Fibroblast of the conjunctiva (primary cell): ENCODE results near the gene FBXW7.
A peak's percentile ranks its signal among the peaks of the same experiment; 100 is the strongest.

Experiments used
- DNase-seq: peaks from one replicate; pipeline ENCODE4 v3.0.0-alpha.2; 2010; ENCODE audit warnings: low read depth

Gene FBXW7

DNA sequence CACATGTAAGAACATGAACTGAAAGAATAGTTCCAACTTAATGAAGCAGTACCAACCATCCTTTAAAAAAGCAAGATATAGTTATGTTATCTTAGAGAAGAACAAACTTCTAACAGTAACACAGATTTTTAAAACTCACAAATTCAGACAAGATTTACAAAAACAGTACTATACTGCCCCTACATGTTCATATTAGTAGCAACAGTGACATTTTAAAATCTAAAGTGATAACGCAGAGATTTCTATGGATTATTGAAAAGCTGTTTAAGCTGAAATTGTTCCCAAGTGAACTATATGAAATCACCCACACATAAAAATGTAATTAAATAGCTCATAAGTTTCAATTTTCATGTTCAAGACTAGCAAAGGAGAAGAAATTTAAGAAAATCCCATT is 166.0 kb downstream of the FBXW7 start:
- DNase-seq, result no peak

DNA sequence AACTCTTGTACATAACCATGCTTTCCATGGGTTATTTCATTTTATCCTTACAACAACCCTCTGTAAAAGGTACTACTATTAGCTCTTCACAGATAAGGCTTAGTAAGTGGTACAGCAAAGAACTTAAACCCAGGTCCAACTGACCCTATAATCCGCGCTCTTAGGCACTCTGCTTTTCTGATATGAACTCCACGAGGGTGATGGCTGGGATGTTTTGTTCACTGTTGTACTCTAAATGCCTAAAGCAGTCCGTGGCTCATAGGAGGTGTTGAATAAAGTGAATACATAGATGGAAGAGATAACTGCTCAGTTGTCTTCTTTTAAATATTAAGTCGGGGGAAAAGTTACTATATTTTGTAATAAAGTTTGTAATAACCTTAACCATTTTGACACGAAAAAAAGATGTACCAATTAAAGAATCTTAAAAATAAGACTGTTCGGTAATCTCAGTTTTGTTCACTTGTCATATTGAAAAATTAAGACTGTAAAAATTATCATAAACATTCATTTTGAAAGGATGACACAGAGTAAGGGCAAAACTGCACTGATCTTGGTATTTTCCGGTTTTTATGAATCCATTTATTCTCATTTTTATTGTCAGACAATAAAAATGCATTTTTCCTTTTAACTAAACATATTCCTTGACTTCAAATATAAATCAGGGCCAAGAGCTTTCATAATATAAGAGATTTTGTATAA is 166.5 kb downstream of the FBXW7 start:
- no peak for DNase-seq

DNA sequence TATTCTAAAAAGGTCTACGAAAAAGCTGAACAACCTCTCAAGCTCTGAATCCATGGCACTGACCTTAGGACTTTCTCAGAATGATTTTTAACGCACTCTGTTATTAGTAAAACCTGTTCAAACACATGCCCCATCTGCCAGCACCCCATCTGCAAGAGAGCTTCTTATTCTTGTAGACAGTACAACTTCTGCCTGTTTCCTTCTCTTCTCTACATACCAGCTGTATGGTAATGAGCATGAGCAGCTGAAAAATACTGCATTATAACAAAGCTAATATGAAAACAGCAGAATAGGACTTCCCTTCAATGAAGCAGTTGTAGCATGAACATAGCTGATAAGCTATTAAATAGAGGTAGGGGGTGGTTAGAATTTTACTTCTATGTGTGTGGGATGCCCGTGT is 167.9 kb downstream of the FBXW7 start:
- DNase-seq, result no peak

DNA sequence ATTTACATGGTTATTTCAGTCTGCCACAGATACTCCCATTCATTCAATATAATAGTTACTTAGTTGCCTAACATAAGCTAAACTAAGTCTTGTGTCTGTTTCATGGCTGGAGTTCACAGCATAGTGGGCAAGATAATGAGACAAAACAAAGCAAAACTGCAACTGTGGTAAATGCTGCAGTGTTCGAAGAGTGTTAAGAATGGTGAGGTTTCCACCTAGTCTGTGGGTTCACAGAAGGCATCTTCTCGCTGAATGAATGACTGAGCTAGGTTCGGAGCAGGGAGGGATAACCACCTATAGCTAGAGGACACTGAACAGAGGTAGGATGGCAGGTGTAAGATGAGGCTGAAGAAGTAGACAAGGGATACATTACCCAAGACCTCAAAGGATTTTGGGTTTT is 171.0 kb downstream of the FBXW7 start:
- DNase-seq, result no peak

DNA sequence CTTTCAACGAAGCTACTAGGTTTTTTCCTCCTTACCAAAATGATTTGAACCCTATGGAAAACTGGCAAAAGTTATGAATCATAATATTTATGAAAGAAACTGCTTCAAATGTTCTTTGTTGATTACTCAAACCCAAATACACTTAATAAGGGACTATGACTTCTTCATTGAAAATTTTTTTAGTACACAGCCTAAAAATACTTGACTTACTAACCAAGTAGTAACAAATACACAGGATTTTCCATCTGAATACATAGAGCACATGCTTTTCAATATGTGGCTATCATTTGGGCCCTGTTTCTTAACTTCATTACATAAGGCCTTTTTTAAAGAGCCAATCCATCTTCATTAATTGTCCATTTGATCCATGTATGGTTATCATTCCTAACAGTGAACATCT is 171.5 kb downstream of the FBXW7 start:
- no peak for DNase-seq

DNA sequence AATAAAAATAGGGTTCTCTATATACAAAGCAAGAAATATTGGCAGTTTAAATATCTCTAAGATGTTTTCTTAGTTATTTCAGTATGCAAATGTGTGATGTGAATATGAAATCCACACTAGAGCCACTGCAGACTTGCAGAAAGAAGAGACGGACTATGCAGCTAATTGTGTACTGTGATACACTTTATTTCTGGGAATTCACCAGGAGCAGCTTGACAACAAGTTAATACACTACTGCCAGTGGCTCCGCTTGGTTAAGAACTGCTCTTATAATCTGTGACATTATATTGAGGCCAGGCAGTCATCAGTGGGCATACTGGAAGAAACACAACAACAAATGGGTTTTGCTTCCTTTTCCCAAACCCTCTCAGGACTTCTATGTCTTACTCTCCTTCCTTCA is 172.0 kb downstream of the FBXW7 start:
- no peak for DNase-seq

DNA sequence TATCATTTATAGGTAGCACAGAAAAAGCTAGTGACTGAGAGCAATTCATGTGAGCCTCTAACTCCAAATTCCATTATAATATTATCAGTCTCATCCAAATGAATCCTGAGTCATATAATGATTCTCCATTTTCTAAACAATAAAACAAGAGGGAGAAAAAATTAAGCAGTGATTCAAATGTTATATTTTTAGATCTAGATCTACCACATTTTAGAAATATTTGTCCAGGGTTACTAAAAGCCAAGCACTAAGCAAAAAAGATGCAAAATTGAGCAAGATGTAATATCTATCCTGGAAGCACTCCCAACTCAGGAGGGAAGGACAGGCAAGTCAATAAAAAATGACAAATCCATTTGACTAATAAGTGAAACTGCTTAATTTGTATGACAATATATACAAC is 172.8 kb downstream of the FBXW7 start:
- no peak for DNase-seq

DNA sequence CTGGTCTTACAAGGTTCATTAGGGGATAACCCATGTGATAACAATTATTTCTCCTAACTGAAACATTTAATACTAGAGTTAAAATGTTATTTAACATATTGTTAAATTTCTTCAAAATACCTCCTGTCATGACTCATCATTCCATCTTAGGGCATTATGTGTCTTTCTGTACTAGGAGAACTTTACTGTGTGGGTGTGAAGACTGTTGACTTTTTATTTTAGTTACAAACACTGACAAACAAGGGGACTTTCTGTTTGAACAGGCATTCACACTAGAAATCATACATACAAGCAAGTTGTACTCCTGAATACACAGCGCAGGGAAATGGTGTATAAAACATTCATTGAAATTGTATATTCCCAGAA is 175.9 kb downstream of the FBXW7 start:
- no peak for DNase-seq

DNA sequence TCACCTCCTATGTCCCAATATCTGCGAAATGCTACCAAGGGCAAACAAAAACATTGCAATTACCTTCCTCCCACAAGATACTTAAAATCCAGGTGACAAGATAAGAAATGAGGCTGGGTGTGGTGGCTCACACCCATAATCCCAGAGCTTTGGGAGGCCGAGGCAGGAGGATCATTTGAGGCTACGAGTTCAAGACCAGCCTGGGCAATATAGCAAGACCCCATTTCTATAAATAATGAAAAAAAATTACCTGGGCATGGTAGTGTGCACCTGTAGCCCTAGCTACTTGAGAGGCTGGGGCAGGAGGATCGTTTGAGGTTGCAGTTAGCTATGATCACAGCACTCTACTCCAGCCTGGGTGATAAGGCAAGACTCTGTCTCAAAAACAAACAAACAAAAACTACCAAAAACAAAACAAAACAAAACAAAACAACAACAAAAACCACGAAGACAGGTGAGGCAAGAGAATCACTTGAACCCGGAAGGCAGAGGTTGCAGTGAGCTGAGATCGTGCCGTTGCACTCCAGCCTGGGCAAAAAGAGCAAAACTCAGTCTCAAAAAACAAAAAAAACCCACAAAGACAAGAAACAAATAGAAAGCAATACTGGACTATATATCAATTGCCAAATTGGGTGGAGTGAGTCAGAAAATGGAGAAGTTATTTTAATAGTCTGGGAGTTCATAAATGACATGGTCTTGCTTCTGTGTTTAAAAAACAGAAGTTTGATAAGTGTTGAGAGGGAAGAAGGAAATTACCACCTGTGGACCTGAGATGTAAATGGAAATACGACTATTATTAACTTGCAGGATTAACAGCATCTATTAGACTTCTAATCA is 176.5 kb downstream of the FBXW7 start:
- no peak for DNase-seq

DNA sequence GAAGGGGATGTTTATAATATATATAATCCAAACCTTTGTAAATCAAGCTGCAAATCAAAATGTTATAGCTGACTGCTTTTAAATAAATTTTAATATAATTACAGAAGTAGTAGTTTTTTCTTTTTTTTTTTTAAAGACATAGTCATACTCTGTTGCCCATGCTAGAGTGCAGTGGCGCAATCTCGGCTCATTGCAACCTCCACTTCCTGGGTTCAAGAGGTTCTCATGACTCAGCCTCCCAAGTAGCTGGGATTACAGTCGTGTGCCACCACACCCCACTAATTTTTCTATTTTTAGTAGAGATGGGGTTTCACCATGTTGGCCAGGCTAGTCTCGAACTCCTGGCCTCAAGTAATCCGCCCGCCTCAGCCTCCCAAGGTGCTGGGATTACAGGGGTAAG is 178.7 kb downstream of the FBXW7 start:
- DNase-seq, result no peak

DNA sequence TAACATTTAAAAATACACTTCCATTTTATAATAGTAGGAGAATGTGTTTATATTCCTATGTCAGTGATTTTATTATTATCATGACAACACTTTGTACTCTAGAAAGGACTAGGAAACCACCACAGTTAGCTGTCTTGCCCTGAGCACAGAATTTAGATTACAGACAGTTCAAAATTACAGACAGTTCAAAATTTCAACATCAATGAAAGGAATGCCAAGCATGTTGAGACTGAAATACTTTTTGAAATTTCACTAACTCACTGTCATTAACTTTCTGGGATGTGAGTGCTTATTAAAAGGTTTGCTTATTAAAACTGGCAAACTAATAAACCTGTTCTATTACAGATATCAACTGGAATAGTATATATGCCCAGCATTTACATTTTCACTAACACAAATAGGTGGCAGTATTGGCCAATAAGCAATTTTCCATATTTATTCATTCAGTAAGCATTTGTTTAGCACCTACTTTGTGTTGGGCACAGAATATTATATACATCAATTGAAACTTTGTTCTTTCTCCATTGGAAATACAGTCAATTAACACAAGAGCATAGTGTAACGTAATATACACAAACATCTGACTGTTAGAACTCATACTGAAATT is 179.4 kb downstream of the FBXW7 start:
- DNase-seq, result no peak

DNA sequence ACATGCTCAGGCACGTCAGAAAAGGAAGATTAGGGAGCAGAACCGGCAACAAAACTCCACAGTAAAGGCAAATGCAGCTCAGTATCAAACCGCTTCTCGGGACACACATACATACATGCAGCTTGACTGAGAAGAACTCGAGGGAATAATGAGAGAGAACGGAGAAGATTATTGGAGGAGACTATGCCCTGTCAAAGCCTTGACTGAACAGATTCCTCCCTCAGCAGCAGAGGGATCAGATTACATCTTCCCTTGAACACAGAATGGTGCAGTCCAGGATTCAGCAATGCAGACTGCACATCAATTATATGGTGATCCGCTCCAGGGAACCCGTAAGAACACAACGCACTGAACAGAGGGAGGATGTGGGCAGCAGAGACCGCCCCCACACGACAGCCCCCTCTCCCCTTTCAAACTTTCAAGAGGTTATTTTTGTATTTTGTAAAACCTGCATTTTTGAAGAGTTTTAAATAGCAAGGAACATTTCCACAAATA is 183.2 kb downstream of the FBXW7 start:
- peak; percentile 93 for DNase-seq

DNA sequence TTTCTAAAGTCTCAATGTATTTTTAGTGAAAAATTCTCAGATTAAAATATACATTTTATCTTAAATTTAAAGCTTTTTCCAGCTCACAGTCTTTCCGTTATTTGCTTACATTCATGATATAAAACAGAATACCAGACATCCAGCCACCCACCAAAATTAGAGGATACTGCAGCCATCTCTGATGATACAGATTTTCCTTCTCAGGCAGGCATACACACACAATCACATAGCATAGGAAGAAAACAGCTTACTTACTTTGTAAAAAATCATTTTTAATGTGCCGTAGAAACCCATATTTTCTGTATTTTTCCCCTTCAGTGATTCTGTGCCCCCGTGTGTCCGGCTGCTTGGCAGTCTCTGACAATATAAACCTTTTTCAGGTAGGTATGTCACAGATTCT is 183.7 kb downstream of the FBXW7 start:
- DNase-seq, result no peak

DNA sequence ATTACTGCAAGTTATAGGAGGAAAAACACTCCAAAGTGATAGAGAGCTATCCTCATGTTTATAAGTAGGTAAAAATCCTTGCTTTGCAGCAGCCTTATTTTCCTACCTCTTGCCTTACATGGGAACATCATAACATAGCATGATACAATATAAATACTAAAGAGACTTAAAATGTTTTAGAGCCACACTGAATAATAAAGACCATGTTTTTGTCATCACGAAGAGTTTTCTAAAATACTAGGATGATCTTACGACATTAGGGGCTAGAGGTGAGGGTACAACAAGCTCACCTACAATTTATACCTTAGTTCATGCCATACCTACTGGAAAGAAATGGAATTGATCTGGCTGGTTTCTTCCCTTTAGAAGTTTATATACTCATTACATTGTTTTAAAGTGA is 184.8 kb downstream of the FBXW7 start:
- no peak for DNase-seq

DNA sequence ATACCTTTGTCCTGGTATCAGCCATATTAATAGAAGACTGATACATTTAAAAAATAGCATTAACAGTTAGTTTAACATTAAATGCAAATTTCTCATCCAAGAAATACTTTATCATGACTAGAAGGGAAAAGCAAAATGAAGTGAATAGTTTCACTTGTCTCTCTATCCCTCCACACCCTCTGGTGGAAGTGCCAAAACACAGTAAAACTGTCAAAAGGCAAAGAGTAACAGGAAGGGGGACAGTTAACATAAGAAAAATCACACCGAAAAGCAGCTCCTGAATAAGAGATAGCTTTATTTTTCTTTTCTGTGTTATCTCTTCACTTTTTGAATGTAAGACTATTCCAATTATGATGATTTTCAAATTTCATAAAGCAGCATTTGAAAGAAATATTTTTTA is 187.2 kb downstream of the FBXW7 start:
- DNase-seq, result no peak

DNA sequence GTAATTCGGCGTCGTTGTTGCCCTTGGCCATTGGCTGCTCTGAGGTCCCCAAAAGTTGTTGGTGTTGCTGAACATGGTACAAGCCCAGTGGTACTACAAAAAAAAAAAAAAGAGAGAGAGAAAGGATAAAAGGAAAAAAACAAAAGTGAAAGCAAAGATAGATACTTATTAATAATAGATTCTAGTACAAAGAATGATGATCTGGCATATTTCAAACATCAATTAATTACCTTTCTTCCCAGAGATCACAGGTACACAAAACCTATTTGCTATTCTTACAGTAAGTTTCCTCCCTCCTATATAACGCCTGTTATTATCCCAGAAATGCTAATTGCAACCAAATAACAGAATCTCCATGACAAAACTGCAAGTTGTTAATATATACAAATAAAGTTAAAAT is 188.9 kb downstream of the FBXW7 start:
- no peak for DNase-seq

DNA sequence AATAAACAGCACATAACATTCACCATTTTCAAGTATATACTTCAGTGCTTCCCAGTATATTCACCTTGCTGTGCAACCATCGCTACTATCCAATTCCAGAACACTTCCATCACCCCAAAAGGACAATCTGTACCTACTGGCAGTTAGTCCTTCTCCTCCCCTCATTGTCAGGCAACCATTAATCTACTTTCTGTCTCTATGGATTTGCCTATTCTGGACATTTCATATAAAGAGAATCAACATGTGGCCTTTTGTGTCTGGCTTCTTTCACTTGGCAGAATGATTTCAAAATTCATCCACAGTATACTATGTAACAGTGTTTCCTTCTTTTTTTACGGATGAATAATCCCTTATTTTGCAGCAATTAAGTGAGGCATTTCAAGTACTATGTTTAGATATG is 189.4 kb downstream of the FBXW7 start:
- no peak for DNase-seq

DNA sequence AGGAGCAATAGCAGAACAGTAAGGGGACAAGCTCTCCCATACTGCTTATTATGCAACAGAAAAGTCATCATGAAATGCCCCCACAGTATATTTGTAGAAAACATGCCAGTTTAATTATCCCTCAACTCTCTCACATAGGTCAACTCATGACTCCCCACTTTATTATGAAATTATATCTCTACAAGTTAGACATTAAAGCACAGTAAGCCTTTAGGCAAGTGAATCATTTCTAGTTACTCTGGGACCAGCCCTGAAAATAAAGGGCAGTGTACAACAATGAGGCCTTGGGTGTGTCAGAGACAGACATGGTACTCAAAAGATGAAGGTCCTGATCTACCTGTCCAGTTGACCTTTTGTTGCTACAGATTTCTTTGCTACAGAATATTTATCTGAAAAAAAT is 191.9 kb downstream of the FBXW7 start:
- DNase-seq, result no peak

DNA sequence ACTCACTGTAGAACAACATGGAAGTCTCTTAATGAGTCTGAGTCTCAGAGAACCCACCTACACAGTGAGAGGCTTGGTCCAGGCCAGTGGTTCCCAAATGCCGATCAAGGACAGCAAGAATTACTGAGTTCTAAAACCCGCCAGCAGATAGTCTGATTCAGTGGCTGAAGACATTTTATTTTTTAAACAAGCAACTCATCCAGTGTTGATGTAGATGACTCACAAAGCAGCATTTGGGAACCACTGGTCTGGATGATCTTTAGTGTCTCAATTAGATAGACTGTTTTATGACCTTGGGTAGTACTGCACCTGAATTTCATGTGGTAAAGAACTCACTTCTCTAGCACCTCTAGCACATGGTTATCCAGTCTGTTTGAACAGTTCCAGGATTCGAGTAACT is 193.6 kb downstream of the FBXW7 start:
- no peak for DNase-seq

DNA sequence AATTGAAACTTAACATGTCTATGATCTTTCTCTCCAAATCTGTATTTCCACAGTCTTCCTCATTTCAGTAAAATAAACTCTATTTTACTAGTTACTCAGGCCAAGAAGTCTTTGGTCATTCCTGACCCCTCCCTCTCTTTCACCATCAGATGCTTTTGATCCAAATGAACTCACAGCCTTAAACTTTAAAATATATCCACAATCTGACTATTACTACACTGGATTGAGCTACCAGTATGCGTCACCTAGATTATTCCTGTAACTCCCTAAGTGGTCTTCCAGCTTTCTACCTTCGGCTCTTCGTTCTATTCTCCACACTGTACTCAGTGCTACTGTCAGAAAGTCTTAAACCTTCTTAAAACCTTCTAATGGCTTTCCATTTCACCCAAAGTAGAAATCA is 195.1 kb downstream of the FBXW7 start:
- no peak for DNase-seq

DNA sequence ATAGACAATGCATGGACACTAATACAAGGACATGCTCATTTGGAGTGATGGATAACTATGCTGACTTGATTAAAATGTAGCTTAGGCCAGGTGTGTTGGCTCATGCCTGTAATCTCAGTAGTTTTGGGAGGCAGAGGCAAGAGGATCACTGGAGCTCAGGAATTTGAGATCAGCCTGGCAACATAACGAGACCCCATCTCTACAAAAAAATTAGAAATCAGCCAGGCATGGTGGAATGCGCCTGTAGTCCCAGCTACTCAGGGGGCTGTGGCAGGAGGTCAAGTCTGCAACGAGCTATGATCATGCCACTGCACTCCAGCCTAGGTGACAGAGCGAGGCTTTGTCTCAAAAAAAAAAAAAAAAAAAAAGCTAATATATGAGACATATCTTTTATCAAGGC is 196.3 kb downstream of the FBXW7 start:
- DNase-seq, result no peak

DNA sequence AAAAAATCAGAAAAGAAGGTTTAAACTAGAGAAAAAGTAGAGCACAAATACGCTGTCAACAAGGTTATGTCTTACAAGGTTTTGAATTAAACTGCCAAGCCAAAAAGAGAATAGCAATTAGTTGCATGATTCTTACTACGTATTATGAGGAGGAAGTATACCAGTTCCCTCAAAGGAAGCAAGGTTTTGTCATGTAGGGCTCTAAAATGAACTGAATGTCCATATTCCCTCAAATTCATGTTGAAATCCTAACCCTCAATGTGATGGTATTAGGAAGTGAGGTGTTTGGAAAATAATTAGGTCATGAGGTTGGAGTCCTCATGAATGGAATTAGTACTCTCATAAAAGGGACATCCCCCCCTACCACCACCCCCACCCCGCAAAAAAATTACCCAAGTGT is 201.0 kb downstream of the FBXW7 start:
- no peak for DNase-seq

DNA sequence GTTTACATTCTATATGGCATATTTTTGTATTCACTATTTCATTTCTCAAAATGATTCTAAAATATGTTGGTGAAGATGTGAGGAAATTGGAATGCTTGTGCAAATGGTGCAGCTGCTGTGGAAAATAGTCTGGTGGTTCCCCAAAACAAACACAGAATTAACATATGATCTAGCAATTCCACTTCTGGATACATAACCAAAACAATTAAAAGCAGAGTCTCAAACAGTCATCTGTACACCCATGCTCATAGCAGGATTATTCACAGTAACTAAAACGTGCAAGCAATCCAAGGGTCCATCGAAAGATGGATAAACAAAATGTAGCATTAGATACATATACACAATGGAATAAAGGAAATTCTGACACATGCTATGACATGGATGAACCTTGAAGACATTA is 204.8 kb downstream of the FBXW7 start:
- DNase-seq, result no peak
